ENCODE measurements around the gene DYSF. TPM values are rescaled to one million over a fixed set of nuclear protein-coding genes. Genes with fewer than 3 reads are reported as not detected.

The DYSF gene
- total RNA-seq, 1 experiment from 2014 or later, result 5.5 TPM

DNA sequence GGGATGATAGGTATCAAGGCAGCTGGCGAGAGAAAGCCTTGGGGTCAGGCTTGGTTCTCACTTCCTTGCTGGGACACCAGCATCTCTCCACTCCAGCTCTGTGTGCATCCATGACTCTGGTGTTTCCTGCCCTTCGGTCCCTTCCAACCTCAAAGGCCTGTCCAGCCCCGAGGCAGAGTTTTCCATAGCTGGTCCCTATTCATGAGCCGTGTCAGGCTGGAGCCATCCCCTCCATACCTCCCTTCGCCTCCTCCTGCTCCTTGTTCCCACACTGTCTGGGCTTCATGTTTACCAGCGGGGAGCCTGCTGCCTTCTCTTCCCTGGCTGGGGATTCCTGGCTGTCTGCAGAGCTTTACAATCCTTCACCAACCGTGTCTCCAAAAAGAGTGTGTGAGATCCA is 51.2 kb downstream of the DYSF start:
- Histone ChIP-seq H3K4me1 (ENCODE audit: insufficient read depth, low read length) (peaks cover 6% of the 10 kb centered on the region; the same call in 1 of the 2 replicates), H3K9ac (ENCODE audit: extremely low read depth, insufficient read length, low read length) (no peak overlapping the region), H3K23ac (ENCODE audit: insufficient read length, low read depth, low read length) (no peak overlapping the region), H2BK20ac (ENCODE audit: low read depth, low read length, poor library complexity, severe bottlenecking) (no peak overlapping the region), H3K14ac (ENCODE audit: insufficient read depth, low read length) (no peak overlapping the region; the same call in 1 of the 2 replicates), H2BK120ac (ENCODE audit: low read depth, low read length, poor library complexity, severe bottlenecking) (no peak overlapping the region), H2BK12ac (ENCODE audit: insufficient read length, low read depth, low read length) (no peak overlapping the region), H3K23me2 (ENCODE audit: insufficient read length, low read depth, low read length, poor library complexity, severe bottlenecking) (no peaks in the 10 kb centered on the region), H4K8ac (replicated peaks; ENCODE audit: insufficient read length, low read depth, low read length) (no peak overlapping the region), H2BK15ac (ENCODE audit: low read depth, low read length) (no peak overlapping the region), H2AFZ (ENCODE audit: low read length) (no peak overlapping the region), H3K4ac (ENCODE audit: low read depth, low read length) (no peak overlapping the region), H3K27me3 (ENCODE audit: insufficient read depth, low read length) (no peaks in the 10 kb centered on the region), H3T11ph (ENCODE audit: low read length) (no peak overlapping the region), H3K27ac (ENCODE audit: insufficient read length, low read depth, low read length) (no peak overlapping the region), H3K79me2 (ENCODE audit: insufficient read depth, low read length) (no peaks in the 10 kb centered on the region), H3K56ac (ENCODE audit: insufficient read length, low read depth, low read length) (no peak overlapping the region), H3K79me1 (ENCODE audit: insufficient read depth, low read depth, low read length, poor library complexity, severe bottlenecking) (no peaks in the 10 kb centered on the region), H4K20me1 (ENCODE audit: control insufficient read depth, insufficient read depth, insufficient read length) (no peaks in the 10 kb centered on the region), H2AK5ac (ENCODE audit: insufficient read length, low read length) (no peak overlapping the region), H4K91ac (ENCODE audit: insufficient read length, low read depth, low read length) (no peak overlapping the region), H3K9me3 (ENCODE audit: control insufficient read depth, low read depth, low read length) (no peaks in the 10 kb centered on the region), H3K18ac (ENCODE audit: insufficient read length, low read depth, low read length) (no peak overlapping the region), H3K4me2 (ENCODE audit: insufficient read depth, insufficient read length, low read length) (no peak overlapping the region), H4K5ac (ENCODE audit: insufficient read length, low read depth, low read length) (no peak overlapping the region), H2BK5ac (ENCODE audit: insufficient read length, low read length) (no peak overlapping the region)
- no peak for TF ChIP-seq CTCF (conservative IDR thresholded peaks at IDR 0.05)
- WGBS (ENCODE audit: extremely low coverage, insufficient read length, low lambda C conversion rate), result no CpG with 5 or more reads among the region's 7 CpGs
- H3K27ac Mint-ChIP-seq, result no peak overlapping the region
- H3K36me3 Mint-ChIP-seq (ENCODE audit: insufficient read depth in 1 of 3, low read depth in 3 of 3), result no peaks in the 10 kb centered on the region
- no peaks in the 10 kb centered on the region for H3K9me3 Mint-ChIP-seq
- no peak for DNase-seq
- H3K27me3 Mint-ChIP-seq (ENCODE audit: low read depth), result no peaks in the 10 kb centered on the region
- H3K4me3 Mint-ChIP-seq, result no peak overlapping the region
- H3K4me1 Mint-ChIP-seq, result peaks cover 3 to 6% of the 10 kb centered on the region in 2 experiments; a peak in 2 of 4 replicates

All from H9 (cell line).